Activated CD4-positive, alpha-beta T cell treated with anti-CD3 and anti-CD28 coated beads for 36 hours (primary cell): ENCODE results near the gene CCDC175. TPM values are rescaled to one million over a fixed set of nuclear protein-coding genes. Genes with fewer than 3 reads are reported as not detected.

ENCODE experiments used
- ATAC-seq: fragments of 200-7000 bp; cut with Tn5 transposase; one replicate; pipeline ENCODE4 v1.10.0; 2021; ENCODE audit warnings: mild to moderate bottlenecking, moderate library complexity
- CTCF ChIA-PET: fragments of 350-600 bp; sonication (Branson Sonifier 250); formaldehyde crosslinking; loops from one replicate; lab custom pipeline; 2021; ENCODE audit warnings: antibody characterized with exemption; lab: Charles Lee
- POLR2A ChIA-PET: fragments of 350-600 bp; sonication (Branson Sonifier 250); formaldehyde crosslinking; loops from one replicate; lab custom pipeline; 2021; ENCODE audit warnings: antibody characterized with exemption, inconsistent platforms; lab: Charles Lee
- DNase-seq: peaks from one replicate; pipeline ENCODE4 v3.0.0-alpha.2; 2020
- H3K27ac Mint-ChIP-seq: one replicate; pipeline ENCODE4 v1.8.0; 2021; ENCODE audit warnings: mixed read lengths
- H3K27me3 Mint-ChIP-seq: one replicate; pipeline ENCODE4 v1.8.0; 2021; ENCODE audit warnings: mixed read lengths
- H3K36me3 Mint-ChIP-seq: one replicate; pipeline ENCODE4 v1.8.0; 2021; ENCODE audit warnings: low read depth, mixed read lengths
- H3K4me1 Mint-ChIP-seq: one replicate; pipeline ENCODE4 v1.8.0; 2021; ENCODE audit warnings: mixed read lengths
- H3K4me3 Mint-ChIP-seq: one replicate; pipeline ENCODE4 v1.8.0; 2021; ENCODE audit warnings: mild to moderate bottlenecking, moderate library complexity, mixed read lengths
- H3K9me3 Mint-ChIP-seq: one replicate; pipeline ENCODE4 v1.8.0; 2021; ENCODE audit warnings: low read depth, mixed read lengths
- intact Hi-C, 2 experiments: fragments of 100-400 bp; cut with DNase I in 1 of 2; cut with micrococcal nuclease in 1 of 2; formaldehyde crosslinking; loops; one replicate each; pipeline versions ENCODE4 v1.14.2 to v1.15.1; 2022 to 2024; cut with DNase I, micrococcal nuclease
- total RNA-seq, 2 experiments: library from RNA; stranded (reverse); gene quantifications; one replicate each; pipeline ENCODE4 v1.2.3, GENCODE V29; 2021

The CCDC175 gene
- total RNA-seq, result not detected

GRCh38 chr14:59576332-59577294, at the start of gene CCDC175:
CCDC175 (minus strand) TSS chr14:59576812; CDS start chr14:59576775, 37 bp downstream.
- Mint-ChIP-seq H3K36me3 (no peaks in the 10 kb centered on the region), H3K4me3 (peak within 1 kb of the TSS; percentile 68), H3K9me3 (no peaks in the 10 kb centered on the region), H3K4me1 (peaks cover 7% of the 10 kb centered on the region), H3K27ac (no peak within 1 kb of the TSS), H3K27me3 (peaks cover 12% of the 10 kb centered on the region)
- ATAC-seq (peak; percentile 99), DNase-seq (peak; percentile 93)
- intact Hi-C loops, result loop anchor here (1.0 to 5.0 kb wide), 7 partner anchors 69 to 606 kb away; partner anchors contain the start of genes DAAM1 (in 1 of the 2), JKAMP (in 1 of the 2) and L3HYPDH (in 1 of the 2)
- CTCF ChIA-PET, result interaction anchor here (0.5 to 3.4 kb wide), 30 partner anchors 9 to 548 kb away, joined by 3 to 33 read pairs (median 4); no protein-coding TSS in a partner anchor
- POLR2A ChIA-PET, result no interaction called here

DNA sequence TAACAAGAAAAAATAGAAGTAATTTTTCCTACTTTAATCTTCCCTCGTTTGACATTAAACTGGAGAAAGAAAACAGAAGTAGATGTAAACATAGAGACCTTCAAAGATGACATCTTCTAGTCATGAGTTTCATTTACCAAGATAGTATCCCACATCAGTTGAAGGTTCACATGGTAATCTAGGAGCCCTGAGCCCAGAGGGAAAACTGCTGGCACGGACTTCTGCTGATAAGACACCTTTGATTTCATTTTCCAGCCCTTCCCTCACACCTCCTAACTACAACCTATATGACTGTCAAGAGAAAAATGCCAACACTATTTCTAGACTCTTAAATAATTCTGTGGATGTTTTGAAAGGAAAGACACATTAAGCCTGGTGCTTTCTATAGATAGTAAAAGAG, 46.0 kb upstream of the CCDC175 start:
- intact Hi-C loops, result no loop called here
- DNase-seq, result no peak
- ChIA-PET POLR2A (no interaction called here), CTCF (no interaction called here)
- H3K4me1 Mint-ChIP-seq, result no peaks in the 10 kb centered on the region
- H3K36me3 Mint-ChIP-seq, result no peaks in the 10 kb centered on the region
- no peak overlapping the region for H3K4me3 Mint-ChIP-seq
- ATAC-seq, result no peak
- no peak overlapping the region for H3K27ac Mint-ChIP-seq
- peaks cover 13% of the 10 kb centered on the region for H3K27me3 Mint-ChIP-seq
- H3K9me3 Mint-ChIP-seq, result no peaks in the 10 kb centered on the region

DNA sequence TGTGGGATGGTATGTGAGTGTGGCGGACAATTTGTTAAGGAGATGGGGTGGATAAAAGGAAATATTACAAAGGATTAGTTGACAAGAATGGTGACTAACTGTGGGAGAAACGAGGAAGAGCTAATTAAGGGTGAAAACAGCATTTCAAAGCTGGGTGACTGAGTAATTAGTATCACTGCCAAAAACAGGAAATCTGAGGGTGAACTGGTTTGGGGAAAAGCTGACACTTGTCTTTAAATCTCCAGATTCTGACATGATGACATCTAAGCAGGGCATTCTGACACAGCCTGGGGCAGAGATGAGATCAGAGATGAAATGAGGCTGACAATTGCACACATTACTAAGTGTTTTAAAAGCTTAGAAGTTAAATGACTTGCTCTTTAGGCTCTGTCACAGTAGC, 42.4 kb upstream of the CCDC175 start:
- H3K4me1 Mint-ChIP-seq, result no peaks in the 10 kb centered on the region
- POLR2A ChIA-PET, result no interaction called here
- CTCF ChIA-PET, result no interaction called here
- no peaks in the 10 kb centered on the region for H3K9me3 Mint-ChIP-seq
- no peaks in the 10 kb centered on the region for H3K36me3 Mint-ChIP-seq
- no peak for ATAC-seq
- no peak overlapping the region for H3K4me3 Mint-ChIP-seq
- intact Hi-C loops, result no loop called here
- DNase-seq, result no peak
- peaks cover 9% of the 10 kb centered on the region for H3K27me3 Mint-ChIP-seq
- no peak overlapping the region for H3K27ac Mint-ChIP-seq

- no peak overlapping the region for H3K27ac Mint-ChIP-seq
- H3K27me3 Mint-ChIP-seq, result peaks cover 14% of the 10 kb centered on the region
- ChIA-PET CTCF (no interaction called here), POLR2A (no interaction called here)
- no peaks in the 10 kb centered on the region for H3K36me3 Mint-ChIP-seq
- DNase-seq, result no peak
- H3K4me3 Mint-ChIP-seq, result no peak overlapping the region
- intact Hi-C loops, result no loop called here
- ATAC-seq, result no peak
- no peaks in the 10 kb centered on the region for H3K9me3 Mint-ChIP-seq
- no peaks in the 10 kb centered on the region for H3K4me1 Mint-ChIP-seq
These were observed 24.4 kb upstream of the CCDC175 start for GRCh38 chr14:59601056-59601455.

DNA sequence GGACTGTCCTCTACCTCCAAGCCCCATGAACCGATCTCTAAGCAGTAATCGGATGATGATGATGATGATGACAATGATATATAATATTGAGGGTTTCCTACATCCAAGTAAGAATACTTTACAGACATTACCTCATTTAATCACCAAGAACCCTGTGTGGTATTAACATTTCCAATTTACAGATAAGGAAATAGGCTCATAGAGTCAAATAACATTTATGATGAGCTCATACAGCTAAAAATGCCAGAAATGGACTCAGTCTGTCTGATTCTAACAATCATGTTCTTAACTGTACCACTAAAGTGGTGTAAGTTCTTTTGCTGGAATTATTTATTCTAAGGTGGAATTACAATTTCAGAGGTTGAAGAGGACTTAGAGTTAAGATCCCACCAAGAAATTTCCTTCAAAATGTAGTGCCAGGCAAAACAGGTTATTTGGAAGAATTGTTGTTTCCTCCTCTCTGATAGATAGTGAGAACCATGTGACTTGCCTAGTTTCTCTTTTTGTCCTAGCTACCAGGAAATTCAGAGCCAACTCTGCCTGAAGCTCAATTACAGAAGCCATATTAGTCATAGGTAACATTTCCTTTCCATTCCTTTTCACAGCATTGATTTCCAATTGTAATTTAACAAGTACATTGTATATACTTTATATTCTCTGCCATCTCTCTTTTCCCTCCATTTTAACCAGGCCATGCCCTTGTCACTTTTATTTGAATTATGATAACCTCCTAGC, 23.8 kb upstream of the CCDC175 start:
- ATAC-seq (no peak), DNase-seq (no peak)
- no peak overlapping the region for H3K4me3 Mint-ChIP-seq
- intact Hi-C loops, result no loop called here
- H3K4me1 Mint-ChIP-seq, result no peaks in the 10 kb centered on the region
- no peak overlapping the region for H3K27ac Mint-ChIP-seq
- ChIA-PET POLR2A (no interaction called here), CTCF (interaction anchor here (1.1 to 1.6 kb wide), 2 partner anchors 19 to 24 kb away, joined by 3 to 9 read pairs; partner anchors contain the start of gene CCDC175)
- peaks cover 16% of the 10 kb centered on the region for H3K27me3 Mint-ChIP-seq
- no peaks in the 10 kb centered on the region for H3K9me3 Mint-ChIP-seq
- H3K36me3 Mint-ChIP-seq, result no peaks in the 10 kb centered on the region

DNA sequence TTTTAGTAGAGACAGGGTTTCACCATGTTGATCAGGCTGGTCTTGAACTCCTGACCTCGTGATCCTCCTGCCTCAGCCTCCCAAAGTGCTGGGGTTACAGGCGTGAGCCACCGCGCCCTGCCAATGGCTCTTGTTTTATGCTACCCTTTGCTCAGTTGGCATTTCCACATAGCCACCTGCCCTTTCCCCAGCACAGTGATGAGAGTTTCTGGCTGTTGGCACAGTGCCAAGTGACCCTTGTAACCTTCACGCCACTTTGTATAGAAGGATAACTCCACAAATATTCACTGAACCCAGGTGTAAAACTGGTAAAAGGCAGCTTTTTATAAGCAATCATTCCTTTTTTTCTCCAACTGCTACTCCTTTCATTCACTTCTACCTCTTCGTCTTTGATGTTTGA, 18.5 kb upstream of the CCDC175 start:
- Mint-ChIP-seq H3K9me3 (peaks cover 3% of the 10 kb centered on the region), H3K27me3 (peaks cover 16% of the 10 kb centered on the region), H3K27ac (no peak overlapping the region), H3K4me1 (no peaks in the 10 kb centered on the region), H3K4me3 (no peak overlapping the region), H3K36me3 (no peaks in the 10 kb centered on the region)
- ChIA-PET POLR2A (no interaction called here), CTCF (no interaction called here)
- DNase-seq (no peak), ATAC-seq (no peak)
- intact Hi-C loops, result no loop called here

- peaks cover 3% of the 10 kb centered on the region for H3K9me3 Mint-ChIP-seq
These were observed 15.2 kb upstream of the CCDC175 start for GRCh38 chr14:59591641-59592370.

GRCh38 chr14:59588101-59588500, 11.5 kb upstream of the CCDC175 start:
- Mint-ChIP-seq H3K36me3 (no peaks in the 10 kb centered on the region), H3K4me3 (no peak overlapping the region), H3K27me3 (no peaks in the 10 kb centered on the region), H3K9me3 (peaks cover 3% of the 10 kb centered on the region), H3K27ac (no peak overlapping the region), H3K4me1 (peaks cover 5% of the 10 kb centered on the region)
- POLR2A ChIA-PET, result no interaction called here
- intact Hi-C loops, result no loop called here
- DNase-seq (no peak), ATAC-seq (no peak)
- CTCF ChIA-PET, result interaction anchor here (2.9 kb wide), 1 partner anchor 11 kb away, joined by 16 read pairs; the partner anchor contains the start of gene CCDC175

More at GRCh38 chr14:59591641-59592370, 15.2 kb upstream of the CCDC175 start:
- Mint-ChIP-seq H3K4me3 (no peak overlapping the region), H3K36me3 (no peaks in the 10 kb centered on the region), H3K27ac (no peak overlapping the region), H3K27me3 (peaks cover 5% of the 10 kb centered on the region), H3K4me1 (no peaks in the 10 kb centered on the region)
- ChIA-PET CTCF (no interaction called here), POLR2A (no interaction called here)
- ATAC-seq (no peak), DNase-seq (no peak)
- intact Hi-C loops, result no loop called here

GRCh38 chr14:59585891-59586554, 9.4 kb upstream of the CCDC175 start:
- Mint-ChIP-seq H3K36me3 (no peaks in the 10 kb centered on the region), H3K4me3 (peak overlapping the region; percentile 33), H3K27ac (no peak overlapping the region), H3K27me3 (peaks cover 2% of the 10 kb centered on the region), H3K4me1 (peaks cover 5% of the 10 kb centered on the region), H3K9me3 (no peaks in the 10 kb centered on the region)
- no peak for ATAC-seq
- intact Hi-C loops, result no loop called here
- ChIA-PET POLR2A (no interaction called here), CTCF (interaction anchor here (0.8 to 2.9 kb wide), 2 partner anchors 9 to 79 kb away, joined by 5 to 16 read pairs; partner anchors contain the start of gene CCDC175)
- DNase-seq, result no peak

- Mint-ChIP-seq H3K4me1 (peaks cover 5% of the 10 kb centered on the region), H3K36me3 (no peaks in the 10 kb centered on the region), H3K4me3 (no peak overlapping the region), H3K27me3 (peaks cover 2% of the 10 kb centered on the region), H3K9me3 (no peaks in the 10 kb centered on the region), H3K27ac (no peak overlapping the region)
- ATAC-seq (no peak), DNase-seq (no peak)
- POLR2A ChIA-PET, result no interaction called here
- intact Hi-C loops, result no loop called here
- CTCF ChIA-PET, result no interaction called here
These were observed 7.1 kb upstream of the CCDC175 start for GRCh38 chr14:59583755-59584154.
